Testis (tissue), 2 donors: Measurements from ENCODE around the gene KDM6A.

Source experiments
- CTCF ChIP-seq, 3 experiments: fragments of 450-650 bp in 2 of 3; fragments of 200-600 bp in 1 of 3; sonication (generic) in 1 of 3; IDR thresholded peaks; one replicate each; pipeline ENCODE4 v1.5.1; 2016 to 2019; ENCODE audit warnings: antibody characterized with exemption in 3 of 3, mild to moderate bottlenecking in 2 of 3, moderate library complexity in 1 of 3
- POLR2A ChIP-seq: fragments of 450-650 bp; IDR thresholded peaks from one replicate; pipeline ENCODE4 v1.6.1; 2017; ENCODE audit warnings: antibody characterized with exemption, mild to moderate bottlenecking, moderate library complexity

GRCh38 chrX:44906542-44906941, 33.6 kb downstream of the KDM6A start:
- no peak for TF ChIP-seq POLR2A
- no peak for TF ChIP-seq CTCF (IDR thresholded peaks at IDR 0.05)
